GM04504 (cell line): Measurements from ENCODE around the gene ARMC7.
"Not testable (repeated sequence)": the region's sequence is repeated elsewhere in the genome, so short reads cannot be mapped to it uniquely, and the experiment has no call there.

Source experiments
- DNase-seq: peaks from one replicate; pipeline ENCODE4 v3.0.0-alpha.2; 2012; ENCODE audit warnings: low read depth

ARMC7 gene

DNA sequence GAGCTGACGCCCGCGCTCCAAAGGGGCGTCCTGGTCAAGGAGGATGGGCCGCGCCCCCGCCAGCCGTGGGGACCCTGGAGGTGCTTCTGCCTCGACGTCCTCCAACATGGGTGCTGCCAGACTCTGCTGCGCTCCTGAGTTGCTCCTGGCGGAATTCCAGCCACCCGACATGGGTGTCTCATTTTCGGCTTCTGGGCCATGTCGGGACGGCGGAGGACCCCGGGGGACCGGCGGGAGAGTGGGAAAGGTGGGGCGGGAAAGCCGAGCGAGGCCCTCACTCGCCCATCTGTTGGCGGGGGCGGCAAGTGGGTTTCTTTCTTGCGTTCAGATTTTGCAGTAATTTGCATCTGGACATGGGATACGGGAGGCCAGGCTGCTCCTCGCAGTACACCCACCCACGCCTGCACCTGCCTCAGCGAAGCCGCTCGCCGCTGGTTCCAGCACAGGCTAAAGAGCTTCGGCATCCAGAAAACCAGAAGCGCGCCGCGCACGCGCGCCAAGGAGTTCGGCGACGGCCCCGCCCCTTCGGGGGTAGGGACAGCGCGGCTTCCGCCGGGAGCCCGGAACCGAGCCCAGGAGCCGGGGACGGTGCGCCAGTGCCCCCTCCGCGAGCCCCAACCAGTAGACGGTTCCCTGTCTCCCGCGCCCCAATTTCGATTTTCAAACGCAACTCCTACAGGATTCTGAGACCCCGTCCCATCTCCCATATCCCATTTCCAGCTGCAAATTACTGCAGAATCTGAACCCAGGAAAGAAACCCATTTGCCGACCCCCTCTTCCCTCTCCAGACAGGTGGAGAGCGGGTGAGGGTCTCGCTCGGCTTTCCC is at the start of gene ARMC7:
TSS of gene ARMC7 (plus strand) at position 563 of the 827 bp plus-strand sequence. CDS start 320 bp downstream, outside the sequence.
- peak; percentile 62 for DNase-seq

GRCh38 chr17:75060434-75061054 is 49.2 kb upstream of the ARMC7 start:
- DNase-seq: no peak

GRCh38 chr17:75061055-75061438 is 48.7 kb upstream of the ARMC7 start:
- DNase-seq: no peak

GRCh38 chr17:75061618-75062017 is 48.2 kb upstream of the ARMC7 start:
- DNase-seq: no peak

DNA sequence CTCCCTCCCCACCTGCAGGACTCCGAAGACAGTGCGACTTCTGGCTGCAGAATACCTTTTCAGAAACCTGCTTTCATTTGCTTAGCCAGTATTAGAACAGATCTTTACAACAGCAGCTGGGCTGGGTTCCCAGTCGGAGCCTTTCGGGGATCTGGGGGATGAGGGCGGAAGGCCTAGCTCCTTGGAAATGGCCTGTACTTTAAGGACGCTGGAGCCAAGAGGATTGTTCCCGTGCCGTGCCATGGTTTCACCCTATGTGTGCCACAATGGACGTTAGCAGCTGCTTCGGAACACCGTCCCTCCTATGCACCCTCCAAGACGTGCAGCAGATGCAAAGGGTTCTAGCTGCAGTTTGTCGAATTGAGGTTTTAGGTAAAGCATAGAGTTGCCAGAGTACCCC is 46.6 kb upstream of the ARMC7 start:
- no peak for DNase-seq

- no peak for DNase-seq
Measured at GRCh38 chr17:75063626-75064025, 46.1 kb upstream of the ARMC7 start.

DNA sequence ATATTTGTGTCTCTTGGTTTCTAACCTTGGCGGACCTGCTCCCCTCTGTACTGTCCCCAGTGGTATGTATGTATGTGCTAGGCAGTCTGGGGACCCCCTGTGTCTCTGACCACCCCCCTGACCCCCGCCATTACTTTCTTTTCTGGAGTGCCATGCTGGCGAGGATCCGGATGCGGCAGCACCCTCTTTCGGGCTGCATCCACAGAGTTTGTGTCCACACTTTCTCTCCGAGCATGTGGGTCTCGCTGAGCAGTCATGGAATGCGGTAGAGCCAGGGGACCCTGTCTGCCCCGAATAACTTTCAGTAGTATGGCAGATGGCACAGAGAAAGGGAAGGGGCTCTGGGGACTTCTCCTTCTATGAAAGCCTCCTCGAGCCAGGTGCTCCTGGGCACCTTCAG is 45.7 kb upstream of the ARMC7 start:
- DNase-seq: no peak

- no peak for DNase-seq
Measured at GRCh38 chr17:75064460-75064859, 45.3 kb upstream of the ARMC7 start.

DNA sequence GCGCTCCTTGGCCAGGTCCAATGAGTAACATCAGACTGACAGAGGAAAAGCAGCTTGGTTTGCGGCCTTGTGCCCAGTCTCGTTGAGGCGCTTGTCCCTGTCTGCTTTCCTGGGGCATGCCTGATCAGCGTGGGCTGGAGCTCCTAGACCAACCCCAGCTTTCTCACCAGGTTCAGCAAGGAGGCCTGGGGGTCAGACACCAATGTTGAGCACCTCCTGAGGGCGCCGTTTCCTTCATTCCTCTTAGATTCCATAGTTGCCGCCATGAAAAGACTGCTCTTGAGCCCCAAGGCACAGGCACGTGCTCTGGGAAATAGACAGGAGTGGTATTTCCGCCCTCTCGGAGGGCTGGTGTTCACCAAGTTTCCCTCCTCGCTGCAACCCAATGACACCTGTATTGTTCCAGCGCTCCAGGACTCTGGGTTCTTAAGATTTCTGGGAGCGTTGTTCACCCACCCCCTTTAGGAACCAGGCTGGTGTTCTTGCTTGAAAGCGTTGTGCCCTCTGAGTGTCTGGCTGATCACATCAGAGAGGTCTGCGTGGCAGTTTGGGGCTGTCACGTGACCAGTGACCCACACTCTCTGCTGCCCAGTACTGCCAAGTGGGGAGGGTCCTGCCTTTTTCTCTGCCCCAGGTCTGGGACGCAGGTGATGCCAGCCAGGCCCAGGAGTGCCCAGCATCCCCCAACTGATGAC is 44.8 kb upstream of the ARMC7 start:
- no peak for DNase-seq

GRCh38 chr17:75065562-75066151 is 44.1 kb upstream of the ARMC7 start:
- no peak for DNase-seq

DNA sequence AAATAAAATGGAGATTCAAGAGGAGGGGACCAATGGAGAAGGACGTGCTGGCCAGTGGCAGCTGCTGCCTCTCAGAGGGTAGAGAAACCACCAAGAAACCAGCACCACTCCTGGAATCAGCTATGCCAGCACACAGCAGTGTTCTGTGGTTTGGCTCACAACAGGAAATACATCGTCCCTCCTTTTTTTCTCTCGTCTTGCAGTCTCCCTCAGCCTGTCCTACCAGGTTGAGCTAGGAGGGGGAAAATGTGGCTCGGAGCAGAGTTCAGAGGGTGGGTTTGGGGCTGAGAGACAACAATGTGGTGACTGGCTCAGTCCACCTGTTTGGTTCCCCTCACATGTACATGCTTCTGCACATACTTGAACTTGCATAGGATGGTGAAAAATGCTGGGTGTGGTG is 41.9 kb upstream of the ARMC7 start:
- no peak for DNase-seq

- no peak for DNase-seq
Measured at GRCh38 chr17:75068750-75069149, 41.0 kb upstream of the ARMC7 start.

DNA sequence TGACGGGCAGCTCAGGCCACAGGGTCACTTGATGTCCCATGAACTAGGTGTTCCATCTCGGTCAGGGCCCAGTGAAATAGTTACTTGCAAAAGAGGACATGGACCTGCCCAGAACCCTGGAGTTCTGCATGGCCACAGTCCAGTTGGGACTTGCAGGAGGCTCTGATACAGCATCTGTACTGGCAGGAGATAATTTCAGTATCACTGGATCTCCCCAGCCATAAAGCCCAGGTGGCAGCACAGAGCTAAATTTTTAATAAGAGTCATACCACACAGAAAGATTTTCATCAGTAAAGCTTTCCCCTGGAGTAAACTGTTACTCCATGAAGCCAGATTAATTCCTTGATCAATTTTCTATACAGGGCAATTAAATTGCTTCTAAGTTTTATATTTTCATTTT is 40.0 kb upstream of the ARMC7 start:
- DNase-seq: no peak

DNA sequence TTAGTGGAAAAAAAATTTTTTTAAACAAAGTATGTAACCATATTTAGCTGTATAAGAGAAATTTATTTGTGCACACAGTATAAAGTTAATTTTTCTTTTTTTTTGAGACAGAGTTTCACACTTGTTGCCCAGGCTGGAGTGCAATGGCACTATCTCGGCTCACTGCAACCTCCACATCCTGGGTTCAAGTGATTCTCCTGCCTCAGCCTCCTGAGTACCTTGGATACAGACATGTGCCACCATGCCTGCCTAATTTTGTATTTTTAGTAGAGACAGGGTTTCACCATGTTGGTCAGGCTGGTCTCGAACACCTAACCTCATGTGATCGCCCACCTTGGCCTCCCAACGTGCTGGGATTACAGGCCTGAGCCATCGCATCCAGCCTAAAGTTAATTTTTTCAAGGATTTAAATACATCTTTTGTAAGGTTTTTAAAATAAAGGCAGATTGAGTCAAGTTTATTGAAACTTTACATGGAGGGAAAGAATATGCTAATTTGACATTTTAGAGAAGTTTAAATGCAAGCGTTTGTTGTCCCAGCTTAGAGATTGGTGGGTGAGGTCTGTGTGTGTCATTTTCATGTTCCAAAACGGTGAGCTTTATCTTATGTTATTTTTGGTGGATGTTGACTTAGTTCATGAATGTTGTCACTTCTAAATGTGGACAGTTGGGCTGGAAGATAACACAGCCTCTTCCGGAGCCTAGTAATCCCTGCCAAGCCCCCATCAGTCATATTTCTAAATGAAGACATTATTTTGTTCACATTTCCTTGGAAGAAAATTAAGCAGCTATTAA is 38.1 kb upstream of the ARMC7 start:
- not testable (repeated sequence) for DNase-seq

- not testable (repeated sequence) for DNase-seq
Measured at GRCh38 chr17:75072909-75073308, 36.9 kb upstream of the ARMC7 start.

DNA sequence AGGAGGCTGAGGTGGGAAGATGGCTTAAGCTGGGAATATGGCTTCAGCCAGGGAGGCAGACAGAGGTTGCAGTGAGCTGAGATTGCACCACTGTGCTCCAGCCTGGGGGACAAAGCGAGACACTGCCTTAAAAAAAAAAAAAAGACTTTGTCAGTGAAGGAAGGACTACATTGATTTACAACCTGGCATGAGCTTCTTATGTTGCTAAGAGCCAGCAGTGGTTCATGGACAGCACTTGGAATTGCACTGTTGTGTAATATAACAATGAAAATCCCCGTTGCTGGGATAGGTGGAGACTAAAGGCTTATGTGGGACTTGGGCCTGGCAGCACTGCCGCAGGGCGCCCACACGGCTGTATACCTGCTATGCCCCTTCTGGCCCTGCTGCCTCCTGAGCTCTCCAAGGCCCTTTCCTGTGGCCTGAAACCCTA is 36.1 kb upstream of the ARMC7 start:
- peak; percentile 65 for DNase-seq

DNA sequence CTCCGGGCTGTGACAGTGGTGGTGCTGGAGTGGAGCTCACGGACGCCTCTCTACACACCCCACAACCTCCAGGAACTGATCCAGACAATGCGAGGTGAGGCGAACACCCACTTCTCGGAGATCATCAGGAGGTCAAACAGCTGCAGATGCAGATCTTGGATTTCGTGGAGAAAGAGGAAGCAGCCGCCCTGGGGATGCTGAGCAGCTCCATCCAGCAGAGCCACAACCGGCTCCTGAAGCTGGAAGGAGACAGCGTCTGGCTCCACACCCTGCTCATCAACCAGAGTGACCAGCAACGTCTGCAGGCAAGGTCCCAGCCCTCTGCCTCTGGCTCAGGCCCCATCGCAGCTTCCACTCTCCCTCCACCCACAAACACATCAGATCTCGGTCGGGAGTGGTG is 35.2 kb upstream of the ARMC7 start:
- no peak for DNase-seq

DNA sequence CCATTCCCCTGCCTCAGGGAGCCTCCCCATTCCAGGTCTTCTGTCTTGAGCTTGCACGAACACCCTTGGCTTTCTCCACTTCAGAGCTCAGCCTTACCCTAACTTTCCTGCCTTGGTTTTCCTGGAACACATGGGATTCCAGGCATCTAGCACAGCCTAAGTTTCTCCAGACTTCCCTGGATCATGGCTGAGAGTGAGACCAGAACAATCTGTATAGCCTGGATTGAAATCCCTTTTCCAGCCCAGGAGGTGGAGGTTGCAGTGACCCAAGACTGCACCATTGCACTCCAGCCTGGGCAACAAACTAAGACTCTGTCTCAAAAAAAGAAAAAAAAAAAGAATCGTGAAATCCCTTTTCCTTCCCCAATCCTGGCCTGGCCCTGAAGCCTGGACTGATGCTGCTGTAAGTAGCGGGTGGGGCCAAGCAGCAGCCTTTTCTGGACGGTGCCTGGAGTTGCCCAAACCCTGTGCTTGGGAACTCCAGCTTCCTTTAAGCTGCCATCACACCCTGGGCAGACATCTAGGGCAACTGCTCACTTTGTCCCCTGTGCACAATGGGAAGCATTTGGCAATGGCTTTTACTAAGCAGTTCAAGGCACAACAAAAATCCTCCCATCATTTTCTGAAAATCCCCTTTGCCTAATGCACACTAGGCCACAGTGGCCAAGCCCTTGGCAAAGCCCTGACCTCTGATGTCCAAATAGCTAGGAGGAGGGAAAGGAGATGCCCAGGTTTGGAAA is 34.0 kb upstream of the ARMC7 start:
- no peak for DNase-seq

- no peak for DNase-seq
Measured at GRCh38 chr17:75077072-75077495, 32.7 kb upstream of the ARMC7 start.

- no peak for DNase-seq
Measured at GRCh38 chr17:75077496-75078283, 32.1 kb upstream of the ARMC7 start.
